ENCODE results near the gene TAS1R3.

Gene TAS1R3

DNA sequence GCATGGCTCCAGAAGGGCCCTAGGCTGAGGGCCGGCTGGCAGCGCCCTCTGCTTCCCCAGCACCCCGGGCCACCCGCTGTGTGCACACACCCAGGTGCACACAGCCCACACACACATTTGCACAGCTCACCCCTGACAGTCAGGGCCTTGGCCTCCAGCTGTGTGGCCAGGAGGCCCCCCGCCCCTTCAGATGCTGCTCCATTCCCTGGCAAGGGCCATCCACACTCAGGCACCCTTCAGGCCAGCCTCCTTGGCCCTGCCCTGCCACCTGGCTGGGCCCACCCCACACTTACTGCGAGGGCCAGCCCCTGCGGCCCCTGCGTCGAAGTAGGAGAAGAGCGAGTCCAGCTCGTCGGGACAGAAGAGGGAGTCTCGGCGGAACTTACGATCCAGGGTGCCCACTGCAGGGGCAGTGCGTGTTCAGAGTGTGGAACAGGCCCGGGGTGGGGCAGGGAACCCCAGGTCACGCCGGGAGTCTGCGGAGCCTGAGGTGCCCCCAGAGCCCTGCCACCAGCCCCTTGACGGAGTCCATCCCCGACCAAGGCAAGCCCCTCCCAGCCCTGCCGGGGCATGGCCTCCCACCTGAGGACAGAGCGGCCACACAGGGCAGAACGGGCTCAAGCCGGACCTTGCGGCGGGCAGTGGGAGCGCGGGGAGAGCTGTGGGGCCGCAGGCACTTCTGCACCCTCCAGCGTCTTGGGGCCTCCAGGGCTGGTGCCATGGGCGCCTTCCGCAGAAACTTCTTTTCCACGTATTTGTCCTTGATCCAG is 35.7 kb upstream of the TAS1R3 start:
- Histone ChIP-seq H3K36me3 (ENCODE audit: control insufficient read depth, insufficient read depth, low read length) (no peaks in the 10 kb centered on the region; the same call in 1 of the 2 replicates), H3K27me3 (ENCODE audit: control insufficient read depth, insufficient read depth, low read length) (no peaks in the 10 kb centered on the region)
- WGBS (ENCODE audit: insufficient coverage, insufficient read length) = no CpG with 5 or more reads among the region's 35 CpGs

DNA sequence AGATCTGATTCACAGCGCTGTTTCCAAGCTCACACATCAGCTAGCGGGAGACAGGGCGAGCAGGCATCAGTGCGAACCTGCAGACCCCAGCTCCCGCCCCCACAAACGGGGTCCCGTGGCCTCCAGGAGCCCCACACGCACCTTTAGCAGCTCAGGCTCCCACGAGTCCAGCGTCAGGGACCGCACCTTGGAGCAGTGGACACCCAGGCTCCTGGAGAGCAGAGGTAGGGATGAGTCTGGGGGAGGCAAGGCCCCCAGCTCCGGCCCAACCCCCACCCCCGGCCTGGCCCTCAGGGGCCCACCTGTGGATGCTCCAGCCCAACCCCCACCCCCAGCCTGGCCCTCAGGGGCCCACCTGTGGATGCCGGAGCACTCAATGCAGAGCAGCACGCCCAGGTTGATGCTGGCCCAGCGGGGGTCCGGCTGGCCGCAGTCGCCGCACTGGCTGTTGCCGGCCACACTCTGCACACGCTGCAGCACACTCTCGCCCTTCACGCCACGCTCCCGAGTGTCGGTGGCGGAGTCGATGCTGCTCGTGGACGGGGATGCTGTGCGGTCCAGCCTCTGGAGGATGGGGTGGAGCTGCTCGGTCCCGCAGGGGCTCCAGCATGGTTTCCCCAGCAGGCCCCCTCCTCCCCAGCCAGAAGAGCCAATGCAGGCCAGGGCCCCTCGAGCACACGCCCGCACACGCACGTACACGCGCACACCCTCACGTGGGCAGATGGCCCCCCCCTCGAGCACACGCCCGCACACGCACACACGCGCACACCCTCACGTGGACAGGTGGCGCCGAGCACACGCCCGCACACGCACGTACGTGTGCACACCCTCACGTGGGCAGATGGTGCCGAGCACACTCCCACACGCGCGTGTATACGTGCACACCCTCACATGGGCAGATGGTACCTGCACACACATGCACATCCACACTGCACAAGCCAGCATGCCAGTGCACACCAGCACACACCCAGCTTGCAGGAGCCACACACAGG is 34.7 kb upstream of the TAS1R3 start:
- Histone ChIP-seq H3K36me3 (ENCODE audit: control insufficient read depth, insufficient read depth, low read length) (no peaks in the 10 kb centered on the region; the same call in 1 of the 2 replicates), H3K9me3 (ENCODE audit: control insufficient read depth, insufficient read depth, low read length) (no peaks in the 10 kb centered on the region)
- DNase-seq (ENCODE audit: low read depth, low spot score) = no peak

More for the DNA sequence above, 35.7 kb upstream of the TAS1R3 start:
- Histone ChIP-seq H3K9me3 (ENCODE audit: control insufficient read depth, insufficient read depth, low read length) (no peaks in the 10 kb centered on the region), H3K4me1 (ENCODE audit: control insufficient read depth, insufficient read depth, low read length) (peaks cover 2% of the 10 kb centered on the region; the same call in 1 of the 2 replicates), H3K27ac (ENCODE audit: low read length) (no peak overlapping the region), H3K4me3 (ENCODE audit: low read length) (no peak overlapping the region)
- no peak for DNase-seq (ENCODE audit: low read depth, low spot score)

DNA sequence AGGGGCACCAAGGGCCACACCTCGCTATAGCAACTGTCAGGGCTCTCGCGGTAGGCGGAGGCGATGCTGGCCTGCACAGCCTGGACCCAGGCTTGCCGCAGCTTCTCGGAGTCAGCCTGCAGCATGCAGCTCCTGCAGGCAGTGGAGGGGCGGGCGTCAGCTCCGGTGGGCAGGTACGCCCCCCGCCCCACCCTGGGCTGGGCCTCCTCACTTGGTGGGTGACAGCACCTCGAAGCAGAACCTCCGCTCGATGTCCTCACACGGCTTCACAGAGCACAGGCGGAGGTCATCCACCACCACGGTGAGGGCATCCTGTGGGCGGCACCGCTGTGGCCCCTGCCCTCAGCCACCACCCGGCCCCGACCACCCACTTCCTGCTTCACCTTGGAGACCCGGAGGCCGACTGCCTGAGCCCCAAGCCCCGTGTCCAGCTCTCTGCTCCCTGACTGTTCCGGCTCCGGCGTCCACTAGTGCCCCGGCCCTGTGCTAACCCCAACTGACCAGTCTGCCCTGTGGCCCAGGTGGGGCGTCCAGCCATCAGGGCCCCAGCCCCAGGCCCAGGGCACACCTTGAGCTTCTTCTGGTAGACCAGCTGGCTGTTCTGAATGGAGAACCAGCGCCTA is 33.2 kb upstream of the TAS1R3 start:
- H3K9me3 ChIP-seq (ENCODE audit: control insufficient read depth, insufficient read depth, low read length) = no peaks in the 10 kb centered on the region
- peaks cover 2% of the 10 kb centered on the region; the same call in 1 of the 2 replicates for H3K4me1 ChIP-seq (ENCODE audit: control insufficient read depth, insufficient read depth, low read length)
- no peaks in the 10 kb centered on the region; the same call in 1 of the 2 replicates for H3K36me3 ChIP-seq (ENCODE audit: control insufficient read depth, insufficient read depth, low read length)
- DNase-seq (ENCODE audit: low read depth, low spot score) = no peak
- no CpG with 5 or more reads among the region's 31 CpGs for WGBS (ENCODE audit: insufficient coverage, insufficient read length)
- no peak overlapping the region for H3K27ac ChIP-seq (ENCODE audit: low read length)
- no peak overlapping the region for H3K4me3 ChIP-seq (ENCODE audit: low read length)
- no peaks in the 10 kb centered on the region for H3K27me3 ChIP-seq (ENCODE audit: control insufficient read depth, insufficient read depth, low read length)

More for the DNA sequence above, 34.7 kb upstream of the TAS1R3 start:
- no peak overlapping the region for H3K27ac ChIP-seq (ENCODE audit: low read length)
- no peak overlapping the region for H3K4me3 ChIP-seq (ENCODE audit: low read length)
- H3K27me3 ChIP-seq (ENCODE audit: control insufficient read depth, insufficient read depth, low read length) = no peaks in the 10 kb centered on the region
- no CpG with 5 or more reads among the region's 62 CpGs for whole genome bisulfite sequencing (ENCODE audit: insufficient coverage, insufficient read length)
- H3K4me1 ChIP-seq (ENCODE audit: control insufficient read depth, insufficient read depth, low read length) = peaks cover 2% of the 10 kb centered on the region; the same call in 1 of the 2 replicates

DNA sequence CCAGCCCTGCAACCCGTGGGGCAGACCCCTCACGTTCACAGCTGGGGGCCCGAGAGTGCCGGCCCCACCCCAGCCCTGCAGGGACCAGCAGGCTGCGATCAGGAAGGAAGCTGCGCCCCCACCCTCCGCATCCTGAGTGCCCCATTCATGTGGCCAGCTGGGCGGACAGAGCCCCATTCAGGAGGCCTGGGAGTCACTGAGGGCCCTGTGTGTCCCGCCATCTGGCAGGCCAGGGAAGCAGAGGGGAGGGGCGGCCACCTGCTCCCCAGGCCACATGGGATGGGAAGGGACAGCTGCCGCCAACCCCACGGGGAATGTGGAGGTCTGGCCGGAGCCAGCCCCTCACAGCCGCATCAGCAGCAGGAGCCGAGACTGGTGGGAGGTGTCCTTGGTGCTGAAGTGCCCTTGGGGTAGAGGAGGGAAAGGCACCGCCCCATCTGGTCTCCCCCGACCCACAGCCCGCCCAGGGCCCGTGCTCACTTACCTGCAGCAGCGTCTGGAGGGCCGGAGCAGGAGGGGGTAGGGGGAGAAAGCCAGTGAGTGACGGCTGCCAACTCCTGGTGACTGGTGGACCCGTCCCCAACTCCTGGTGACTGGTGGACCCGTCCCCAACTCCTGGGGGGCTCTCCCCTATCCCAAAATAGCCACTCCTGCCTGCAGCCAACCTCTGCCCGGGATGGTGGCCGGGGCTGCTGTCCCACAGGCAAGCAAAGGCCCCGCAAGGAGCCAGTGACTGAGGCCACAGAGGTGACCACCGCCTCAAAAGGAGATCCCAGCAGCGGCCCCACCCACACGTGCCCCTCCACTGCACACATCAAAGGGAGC is 32.0 kb upstream of the TAS1R3 start:
- no peaks in the 10 kb centered on the region; the same call in 1 of the 2 replicates for H3K4me1 ChIP-seq (ENCODE audit: control insufficient read depth, insufficient read depth, low read length)

DNA sequence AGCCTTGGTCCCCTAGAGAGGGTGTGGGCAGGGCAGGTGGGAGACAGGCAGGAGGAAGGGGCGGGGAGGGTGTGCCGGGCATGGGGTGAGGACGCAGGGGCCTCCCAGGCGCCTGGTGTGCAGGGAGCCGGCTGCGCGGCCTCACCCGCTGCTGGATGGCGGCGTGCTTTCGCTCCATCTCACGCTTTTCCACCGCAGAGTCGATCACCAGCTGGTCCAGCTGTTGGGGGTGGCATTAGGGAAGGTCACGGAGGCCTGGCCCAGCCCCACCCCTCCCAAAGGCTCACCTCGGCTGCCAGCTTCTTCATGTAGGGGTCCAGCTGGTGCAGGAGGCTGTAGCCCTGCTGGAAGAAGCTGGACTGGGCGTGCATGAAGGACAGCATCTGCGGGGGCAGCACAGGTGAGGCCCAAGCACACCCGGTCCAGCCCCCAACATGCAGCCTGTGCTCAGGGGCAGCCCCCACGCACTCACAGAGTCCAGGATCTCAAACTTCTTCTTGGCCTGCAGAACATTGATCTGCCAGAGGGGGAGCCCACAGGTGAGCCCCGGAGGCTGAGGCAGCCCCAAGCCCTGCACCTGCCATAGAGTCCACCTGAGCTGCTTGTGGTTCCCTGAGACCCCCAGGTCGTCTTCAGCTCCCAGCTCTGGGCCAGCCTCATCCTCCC is 31.3 kb upstream of the TAS1R3 start:
- no CpG with 5 or more reads among the region's 22 CpGs for WGBS (ENCODE audit: insufficient coverage, insufficient read length)
- Histone ChIP-seq H3K4me1 (ENCODE audit: control insufficient read depth, insufficient read depth, low read length) (peaks cover 4% of the 10 kb centered on the region; the same call in 1 of the 2 replicates), H3K36me3 (ENCODE audit: control insufficient read depth, insufficient read depth, low read length) (no peaks in the 10 kb centered on the region; the same call in 1 of the 2 replicates), H3K4me3 (ENCODE audit: low read length) (no peak overlapping the region), H3K27ac (ENCODE audit: low read length) (no peak overlapping the region), H3K27me3 (ENCODE audit: control insufficient read depth, insufficient read depth, low read length) (no peaks in the 10 kb centered on the region), H3K9me3 (ENCODE audit: control insufficient read depth, insufficient read depth, low read length) (no peaks in the 10 kb centered on the region)
- DNase-seq (ENCODE audit: low read depth, low spot score) = no peak

More for the DNA sequence above, 32.0 kb upstream of the TAS1R3 start:
- Histone ChIP-seq H3K36me3 (ENCODE audit: control insufficient read depth, insufficient read depth, low read length) (no peaks in the 10 kb centered on the region; the same call in 1 of the 2 replicates), H3K4me3 (ENCODE audit: low read length) (no peak overlapping the region), H3K27ac (ENCODE audit: low read length) (no peak overlapping the region), H3K27me3 (ENCODE audit: control insufficient read depth, insufficient read depth, low read length) (no peaks in the 10 kb centered on the region), H3K9me3 (ENCODE audit: control insufficient read depth, insufficient read depth, low read length) (no peaks in the 10 kb centered on the region)
- no CpG with 5 or more reads among the region's 30 CpGs for WGBS (ENCODE audit: insufficient coverage, insufficient read length)
- no peak for DNase-seq (ENCODE audit: low read depth, low spot score)

DNA sequence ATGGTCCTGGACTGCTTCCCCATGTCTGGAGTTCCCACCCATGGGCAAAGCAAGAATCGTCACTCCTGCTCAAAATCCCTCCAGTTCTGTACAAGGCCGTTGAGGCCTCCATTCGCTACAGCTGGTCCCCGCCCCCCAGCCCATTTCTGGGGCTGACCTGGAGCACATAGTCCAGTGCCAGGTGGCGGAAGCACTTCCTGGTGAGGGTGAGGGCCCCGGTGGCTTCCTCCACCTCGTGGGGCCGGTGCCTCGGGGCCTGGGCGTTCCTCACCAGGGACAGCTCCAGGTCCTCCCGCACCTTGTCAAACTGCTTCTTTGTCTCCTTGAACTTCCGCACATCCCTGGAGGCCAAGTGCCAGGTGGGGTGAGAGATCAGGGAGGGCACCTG is 30.7 kb upstream of the TAS1R3 start:
- no peaks in the 10 kb centered on the region for H3K27me3 ChIP-seq (ENCODE audit: control insufficient read depth, insufficient read depth, low read length)
- no peak overlapping the region for H3K4me3 ChIP-seq (ENCODE audit: low read length)
- no peaks in the 10 kb centered on the region for H3K9me3 ChIP-seq (ENCODE audit: control insufficient read depth, insufficient read depth, low read length)
- no peak for DNase-seq (ENCODE audit: low read depth, low spot score)
- no peak overlapping the region for H3K27ac ChIP-seq (ENCODE audit: low read length)
- no peaks in the 10 kb centered on the region; the same call in 1 of the 2 replicates for H3K36me3 ChIP-seq (ENCODE audit: control insufficient read depth, insufficient read depth, low read length)
- H3K4me1 ChIP-seq (ENCODE audit: control insufficient read depth, insufficient read depth, low read length) = peaks cover 6% of the 10 kb centered on the region
- no CpG with 5 or more reads among the region's 12 CpGs for WGBS (ENCODE audit: insufficient coverage, insufficient read length)

DNA sequence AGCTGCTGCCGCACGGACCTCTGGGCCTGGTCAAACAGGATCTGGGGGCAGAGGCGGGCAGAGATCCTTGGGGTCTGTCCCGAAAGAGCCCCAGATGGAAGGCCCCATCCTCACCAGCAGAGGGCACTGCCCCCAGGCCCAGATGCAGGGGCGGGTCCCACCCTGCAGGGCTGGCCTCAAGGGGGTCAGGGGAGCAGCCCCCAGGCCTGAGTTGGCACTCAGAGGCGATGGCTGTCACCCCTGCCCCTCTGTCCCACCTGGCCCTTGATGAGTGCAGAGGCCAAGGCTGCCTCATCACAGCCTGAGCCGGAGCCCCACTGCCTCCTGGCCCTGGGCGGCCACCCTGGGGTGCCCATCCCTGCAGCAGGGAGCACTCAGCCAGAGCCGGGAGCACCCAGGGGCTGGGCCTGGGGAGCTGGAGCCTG is 29.1 kb upstream of the TAS1R3 start:
- Histone ChIP-seq H3K9me3 (ENCODE audit: control insufficient read depth, insufficient read depth, low read length) (no peaks in the 10 kb centered on the region), H3K4me1 (ENCODE audit: control insufficient read depth, insufficient read depth, low read length) (peaks cover 13% of the 10 kb centered on the region), H3K27me3 (ENCODE audit: control insufficient read depth, insufficient read depth, low read length) (no peaks in the 10 kb centered on the region), H3K27ac (ENCODE audit: low read length) (no peak overlapping the region), H3K4me3 (ENCODE audit: low read length) (no peak overlapping the region), H3K36me3 (ENCODE audit: control insufficient read depth, insufficient read depth, low read length) (no peaks in the 10 kb centered on the region; the same call in 1 of the 2 replicates)
- WGBS (ENCODE audit: insufficient coverage, insufficient read length) = no CpG with 5 or more reads among the region's 9 CpGs
- DNase-seq (ENCODE audit: low read depth, low spot score) = no peak

DNA sequence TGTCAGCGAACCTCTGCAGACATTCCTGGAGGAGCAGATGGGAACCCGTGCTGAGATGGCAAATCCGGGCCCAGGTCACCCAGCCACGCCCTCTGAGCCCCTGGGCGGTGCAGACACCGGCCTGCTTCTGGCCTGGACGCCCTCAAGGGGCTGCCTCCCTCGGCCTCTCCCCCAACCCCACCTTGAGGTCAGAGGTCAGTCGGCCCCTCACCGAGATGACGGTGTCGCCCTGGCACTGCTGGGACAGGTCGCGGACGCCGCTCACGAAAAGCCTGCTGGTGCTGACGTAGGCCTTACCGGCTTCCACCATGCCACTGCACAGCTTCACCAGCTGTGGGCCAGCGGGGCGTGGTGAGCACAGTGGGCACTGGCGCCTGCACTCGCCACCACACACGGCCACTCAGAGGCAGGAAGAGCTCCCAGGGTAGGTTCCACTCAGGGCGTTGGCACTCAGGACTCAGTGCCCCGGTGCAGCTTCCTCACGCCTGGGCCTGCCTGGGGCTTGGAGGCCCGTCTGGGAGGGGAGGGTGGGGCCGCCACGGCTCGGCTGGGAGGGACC is 28.1 kb upstream of the TAS1R3 start:
- no peak for DNase-seq (ENCODE audit: low read depth, low spot score)
- Histone ChIP-seq H3K4me1 (ENCODE audit: control insufficient read depth, insufficient read depth, low read length) (peaks cover 13% of the 10 kb centered on the region), H3K4me3 (ENCODE audit: low read length) (no peak overlapping the region), H3K27me3 (ENCODE audit: control insufficient read depth, insufficient read depth, low read length) (no peaks in the 10 kb centered on the region), H3K27ac (ENCODE audit: low read length) (no peak overlapping the region), H3K9me3 (ENCODE audit: control insufficient read depth, insufficient read depth, low read length) (no peaks in the 10 kb centered on the region), H3K36me3 (ENCODE audit: control insufficient read depth, insufficient read depth, low read length) (no peaks in the 10 kb centered on the region; the same call in 1 of the 2 replicates)
- WGBS (ENCODE audit: insufficient coverage, insufficient read length) = no CpG with 5 or more reads among the region's 31 CpGs

DNA sequence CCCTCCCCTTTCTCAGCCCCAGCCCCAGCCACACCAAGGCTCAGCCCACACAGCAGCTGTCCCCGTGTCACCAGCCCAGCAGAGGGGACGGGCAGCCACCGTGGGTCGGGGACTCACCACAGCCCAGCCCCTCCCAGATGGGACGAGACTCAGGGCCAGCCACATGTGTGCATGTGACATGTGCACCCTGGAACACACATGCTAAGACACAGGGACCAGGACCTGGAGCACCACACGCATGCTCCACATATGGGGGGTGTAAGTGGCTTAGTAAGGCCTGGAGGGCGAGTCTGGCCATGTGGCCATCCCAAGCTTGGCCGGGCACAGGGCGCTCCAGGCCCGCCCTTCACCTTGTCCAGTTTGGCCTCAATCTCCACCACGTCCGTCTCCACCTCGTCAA is 27.3 kb upstream of the TAS1R3 start:
- Histone ChIP-seq H3K27me3 (ENCODE audit: control insufficient read depth, insufficient read depth, low read length) (no peaks in the 10 kb centered on the region), H3K9me3 (ENCODE audit: control insufficient read depth, insufficient read depth, low read length) (no peaks in the 10 kb centered on the region), H3K36me3 (ENCODE audit: control insufficient read depth, insufficient read depth, low read length) (no peaks in the 10 kb centered on the region; the same call in 1 of the 2 replicates), H3K4me1 (ENCODE audit: control insufficient read depth, insufficient read depth, low read length) (peaks cover 13% of the 10 kb centered on the region), H3K4me3 (ENCODE audit: low read length) (no peak overlapping the region), H3K27ac (ENCODE audit: low read length) (no peak overlapping the region)
- no CpG with 5 or more reads among the region's 13 CpGs for WGBS (ENCODE audit: insufficient coverage, insufficient read length)
- DNase-seq (ENCODE audit: low read depth, low spot score) = no peak

Measured in iPS DF 6.9 (cell line).